Choroid plexus epithelial cell (primary cell): Measurements from ENCODE around the gene ARF1.

ENCODE experiments used
- DNase-seq: peaks from one replicate; pipeline ENCODE4 v3.0.0-alpha.2; 2010; ENCODE audit warnings: low read depth
- H3K4me3 ChIP-seq: 2 replicates; pipeline ENCODE4 v1.5.1; 2011; ENCODE audit warnings: low read depth, mild to moderate bottlenecking, control low read depth, low read length, moderate library complexity
- TF ChIP-seq, protein P1 (sequence below): conservative IDR thresholded peaks from 2 replicates; pipeline ENCODE4 v1.5.1; 2011; ENCODE audit warnings: low read depth, mild to moderate bottlenecking, control low read depth, inconsistent platforms, low read length, moderate library complexity

Gene ARF1

DNA sequence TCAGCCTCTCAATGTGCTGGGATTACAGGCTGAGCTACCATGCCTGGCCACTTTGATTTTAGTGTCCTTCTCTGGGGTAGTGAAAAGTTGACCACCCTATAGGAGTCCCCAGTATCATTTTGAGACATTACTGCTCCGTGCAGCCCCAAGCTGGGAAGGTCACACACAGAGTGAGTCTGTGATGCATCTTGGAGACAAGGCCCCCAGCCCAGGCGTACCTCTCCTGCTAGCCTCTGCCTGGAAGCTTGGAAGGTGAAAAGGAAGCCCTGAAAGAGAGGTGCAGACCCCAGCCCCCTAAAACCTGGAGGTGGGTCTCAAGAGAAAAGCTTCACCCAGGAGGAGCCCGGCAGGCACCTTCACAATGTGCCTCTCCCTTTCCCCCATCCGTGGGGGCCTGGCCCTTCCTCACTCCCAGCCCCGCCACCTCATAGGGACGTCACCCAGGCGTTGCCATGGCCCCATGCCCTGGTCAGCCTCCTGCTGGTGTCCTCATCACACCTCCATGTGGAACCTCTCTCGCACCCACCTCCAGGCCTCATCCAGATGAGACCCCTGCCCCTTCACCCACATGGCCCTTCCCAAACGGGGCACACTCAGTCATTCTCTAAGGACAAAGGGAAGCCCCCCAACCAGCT, 5.6 kb upstream of the ARF1 start:
- DNase-seq, result no peak
- TF ChIP-seq, protein P1, sequence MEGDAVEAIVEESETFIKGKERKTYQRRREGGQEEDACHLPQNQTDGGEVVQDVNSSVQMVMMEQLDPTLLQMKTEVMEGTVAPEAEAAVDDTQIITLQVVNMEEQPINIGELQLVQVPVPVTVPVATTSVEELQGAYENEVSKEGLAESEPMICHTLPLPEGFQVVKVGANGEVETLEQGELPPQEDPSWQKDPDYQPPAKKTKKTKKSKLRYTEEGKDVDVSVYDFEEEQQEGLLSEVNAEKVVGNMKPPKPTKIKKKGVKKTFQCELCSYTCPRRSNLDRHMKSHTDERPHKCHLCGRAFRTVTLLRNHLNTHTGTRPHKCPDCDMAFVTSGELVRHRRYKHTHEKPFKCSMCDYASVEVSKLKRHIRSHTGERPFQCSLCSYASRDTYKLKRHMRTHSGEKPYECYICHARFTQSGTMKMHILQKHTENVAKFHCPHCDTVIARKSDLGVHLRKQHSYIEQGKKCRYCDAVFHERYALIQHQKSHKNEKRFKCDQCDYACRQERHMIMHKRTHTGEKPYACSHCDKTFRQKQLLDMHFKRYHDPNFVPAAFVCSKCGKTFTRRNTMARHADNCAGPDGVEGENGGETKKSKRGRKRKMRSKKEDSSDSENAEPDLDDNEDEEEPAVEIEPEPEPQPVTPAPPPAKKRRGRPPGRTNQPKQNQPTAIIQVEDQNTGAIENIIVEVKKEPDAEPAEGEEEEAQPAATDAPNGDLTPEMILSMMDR, result no peak
- no peak overlapping the region for H3K4me3 ChIP-seq

DNA sequence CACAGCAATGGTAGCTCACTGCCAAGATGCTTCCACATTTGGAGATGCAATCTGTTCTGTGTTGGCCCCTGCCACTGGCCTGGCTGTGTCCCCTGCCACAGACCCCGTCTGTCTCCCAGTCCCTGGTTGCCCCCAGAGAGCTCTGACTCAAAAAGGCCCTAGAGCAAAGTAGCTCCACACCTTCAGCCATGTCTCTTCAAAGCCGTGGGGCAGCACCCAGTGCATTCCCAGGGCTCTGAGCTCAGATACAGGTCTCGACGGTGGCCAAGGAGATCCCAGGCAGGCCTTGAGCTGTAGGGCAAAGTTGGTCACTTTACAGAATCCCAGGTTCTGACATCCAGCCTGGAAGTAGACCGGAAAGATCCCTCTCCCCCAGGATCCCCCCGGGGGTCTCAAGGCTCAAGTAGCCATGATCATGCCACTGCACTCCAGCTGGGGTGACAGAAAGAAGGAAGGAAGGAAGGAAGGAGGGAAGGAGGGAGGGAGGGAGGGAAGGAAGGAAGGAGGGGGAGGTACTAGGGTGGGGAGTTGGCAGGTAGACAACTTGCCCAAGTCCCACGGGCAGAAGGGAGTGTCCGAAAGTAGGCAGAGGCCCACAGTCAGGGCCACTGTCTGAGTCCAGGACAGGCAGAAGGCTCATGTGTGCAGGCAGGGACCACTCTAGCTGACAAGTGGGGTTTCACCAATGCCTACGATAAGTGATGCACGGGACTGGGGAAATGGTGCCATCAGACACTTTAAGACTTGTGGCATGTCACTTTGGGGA, 4.8 kb upstream of the ARF1 start:
- TF ChIP-seq, protein P1, result no peak
- H3K4me3 ChIP-seq, result no peak overlapping the region

DNA sequence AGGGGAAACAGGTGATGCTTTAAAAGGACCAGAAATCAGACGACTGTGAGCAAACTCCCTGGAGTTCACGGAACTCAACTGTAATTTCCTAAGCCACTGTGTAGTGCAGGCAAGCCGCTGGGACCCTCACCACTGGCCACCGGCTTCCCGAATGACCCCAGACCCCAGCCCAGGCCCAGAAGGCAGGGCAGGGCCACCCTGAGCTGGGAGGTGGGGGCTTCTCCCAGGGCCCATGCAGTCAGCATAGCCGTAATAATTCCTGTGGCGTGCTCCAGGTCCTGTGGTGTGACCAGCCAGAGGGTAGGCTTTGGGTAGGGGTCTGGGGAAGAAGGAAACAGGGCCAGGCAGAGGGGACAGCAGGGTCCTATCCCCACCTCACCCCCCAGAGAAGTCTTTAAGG, 3.5 kb upstream of the ARF1 start:
- TF ChIP-seq, protein P1, result no peak
- DNase-seq, result no peak

More for the DNA sequence above, 4.8 kb upstream of the ARF1 start:
- no peak for DNase-seq

DNA sequence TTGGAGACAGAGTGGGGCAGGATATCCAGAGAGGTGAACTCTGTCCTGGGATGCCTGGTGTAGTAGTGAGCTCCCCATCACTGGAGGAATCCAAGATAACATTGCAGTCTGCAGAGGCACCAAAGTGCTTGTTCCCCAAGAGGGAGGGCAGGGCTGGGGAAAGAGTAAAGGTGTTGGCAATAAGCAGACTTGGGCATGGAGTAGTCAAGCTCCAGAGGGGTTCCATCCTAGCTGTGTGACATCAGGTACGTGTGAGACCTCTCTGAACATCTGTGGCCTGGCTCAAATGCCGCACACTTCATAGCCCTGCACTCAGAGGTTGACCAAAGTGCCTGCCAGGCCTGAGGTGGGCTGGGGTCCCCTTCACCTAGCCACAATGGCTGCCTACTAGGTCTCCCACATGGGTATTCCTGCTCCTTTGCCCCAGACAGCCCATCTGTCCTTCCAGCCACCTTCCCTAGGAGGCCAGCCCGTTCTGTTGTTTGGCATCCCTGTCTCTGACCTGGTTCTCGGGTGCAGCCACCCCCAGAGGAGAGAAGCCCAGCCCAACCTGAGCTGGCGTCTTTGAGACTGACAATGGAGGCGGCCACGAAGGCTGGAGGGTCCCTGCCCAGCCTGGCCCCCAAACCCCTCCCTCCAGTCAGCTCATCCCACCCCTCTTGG, 2.8 kb upstream of the ARF1 start:
- H3K4me3 ChIP-seq, result no peak overlapping the region
- no peak for DNase-seq
- TF ChIP-seq, protein P1, result no peak

More for the DNA sequence above, 3.5 kb upstream of the ARF1 start:
- H3K4me3 ChIP-seq, result no peak overlapping the region

DNA sequence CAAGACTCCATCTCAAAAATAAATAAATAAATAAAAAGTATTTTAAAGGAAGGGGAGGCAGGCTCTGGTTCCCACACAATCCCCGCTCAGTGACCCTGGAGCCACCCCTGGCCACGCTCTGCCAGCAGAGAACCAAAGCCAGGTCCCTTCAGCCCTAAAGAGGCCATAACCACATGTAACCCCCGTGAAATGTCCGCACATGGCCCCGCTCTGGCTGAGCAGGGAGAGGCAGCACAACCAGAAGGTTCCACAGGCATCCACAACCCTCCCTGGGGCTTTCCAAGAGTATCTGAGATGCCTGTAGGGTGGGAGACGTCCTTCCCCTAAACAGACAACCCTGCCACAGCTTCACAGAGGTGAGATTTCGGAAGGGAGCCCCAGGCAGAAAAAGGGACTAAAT, 1.4 kb upstream of the ARF1 start:
- DNase-seq, result no peak
- peak overlapping the region; percentile 87 for H3K4me3 ChIP-seq
- TF ChIP-seq, protein P1, result no peak

DNA sequence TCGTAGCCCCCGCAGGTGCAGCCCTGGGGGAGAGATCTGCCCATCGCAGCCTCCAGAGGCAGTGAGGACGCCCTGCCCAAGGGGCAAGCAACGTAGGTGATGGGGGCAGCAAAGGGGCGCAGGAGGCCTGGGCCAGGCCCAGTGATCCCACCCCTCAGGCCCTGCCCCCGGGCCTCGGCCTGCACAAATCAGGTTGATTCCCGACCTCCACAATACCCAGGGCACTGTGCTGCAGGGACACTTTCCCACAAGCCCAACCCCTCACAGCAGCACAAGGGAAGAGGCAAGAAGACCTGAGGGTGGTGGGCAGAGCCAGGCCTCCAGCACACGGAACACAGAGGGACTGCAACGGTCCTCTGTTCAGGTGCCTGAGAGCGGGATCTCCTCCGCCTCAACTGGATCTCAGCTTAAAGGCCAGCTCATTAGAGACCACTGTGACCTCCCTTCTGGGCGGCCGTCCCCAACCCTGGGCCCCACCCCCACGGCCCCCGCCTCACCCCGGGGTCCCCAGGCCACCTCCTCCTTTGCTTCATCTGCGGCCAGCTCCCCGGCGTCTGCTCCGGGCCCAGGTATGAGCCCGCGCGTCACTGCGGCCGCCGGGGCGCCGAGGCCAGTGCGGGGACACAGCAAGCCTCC, 812 bp upstream of the ARF1 start:
- TF ChIP-seq, protein P1, result no peak
- H3K4me3 ChIP-seq, result peak overlapping the region; percentile 87
- peak; percentile 26 for DNase-seq
